Activated T-helper 2 cell treated with anti-CD3 and anti-CD28 coated beads, Interferon-gamma antibody, Interleukin-2, Interleukin-4, amounts not matched to agents 10 μg/mL and 5 μg/mL and 100 μg/mL, durations not matched to agents 14 hours and 24 hours and 36 hours (primary cell): ENCODE results near the gene C16orf86. TPM values are rescaled to one million over a fixed set of nuclear protein-coding genes. Genes with fewer than 3 reads are reported as not detected.

ENCODE experiments used
- DNase-seq: peaks from one replicate; pipeline ENCODE4 v3.0.0; 2021; ENCODE audit warnings: low spot score
- H3K27ac Mint-ChIP-seq: one replicate; pipeline ENCODE4 v1.8.0; 2021; ENCODE audit warnings: mixed read lengths
- H3K27me3 Mint-ChIP-seq: one replicate; pipeline ENCODE4 v1.8.0; 2021; ENCODE audit warnings: low read depth, mixed read lengths
- H3K36me3 Mint-ChIP-seq: one replicate; pipeline ENCODE4 v1.8.0; 2021; ENCODE audit warnings: low read depth, mixed read lengths
- H3K4me1 Mint-ChIP-seq: one replicate; pipeline ENCODE4 v1.8.0; 2021; ENCODE audit warnings: low read depth, mixed read lengths
- H3K4me3 Mint-ChIP-seq: one replicate; pipeline ENCODE4 v1.8.0; 2021; ENCODE audit warnings: low read depth, mild to moderate bottlenecking, moderate library complexity, mixed read lengths
- H3K9me3 Mint-ChIP-seq: one replicate; pipeline ENCODE4 v1.8.0; 2021; ENCODE audit warnings: mixed read lengths
- intact Hi-C: fragments of 100-400 bp; cut with micrococcal nuclease; formaldehyde crosslinking; loops from one replicate; pipeline ENCODE4 v1.15.1; 2023
- total RNA-seq: library from RNA; stranded (reverse); gene quantifications from 2 replicates; pipeline ENCODE4 v1.2.3, GENCODE V29; 2022

Gene C16orf86
- total RNA-seq, 1 donor from 2014 or later: 1.4 TPM

GRCh38 chr16:67664258-67664657, 2.4 kb upstream of the C16orf86 start:
- peaks cover 16% of the 10 kb centered on the region for H3K4me1 Mint-ChIP-seq
- H3K27me3 Mint-ChIP-seq: no peaks in the 10 kb centered on the region
- H3K27ac Mint-ChIP-seq: no peak overlapping the region
- H3K4me3 Mint-ChIP-seq: no peak overlapping the region
- peaks cover 4% of the 10 kb centered on the region for H3K36me3 Mint-ChIP-seq
- DNase-seq: no peak
- intact Hi-C loops: loop anchor here (5.0 kb wide), 1 partner anchor 127 kb away; no protein-coding TSS in a partner anchor
- no peaks in the 10 kb centered on the region for H3K9me3 Mint-ChIP-seq

GRCh38 chr16:67664871-67665270, 1.7 kb upstream of the C16orf86 start:
- Mint-ChIP-seq H3K27me3 (no peaks in the 10 kb centered on the region), H3K27ac (no peak overlapping the region), H3K9me3 (no peaks in the 10 kb centered on the region), H3K4me1 (peaks cover 16% of the 10 kb centered on the region), H3K4me3 (no peak overlapping the region), H3K36me3 (no peaks in the 10 kb centered on the region)
- DNase-seq: no peak
- intact Hi-C loops: loop anchor here (5.0 kb wide), 1 partner anchor 128 kb away; no protein-coding TSS in a partner anchor

GRCh38 chr16:67665598-67665997, 1.0 kb upstream of the C16orf86 start:
- H3K4me3 Mint-ChIP-seq: peak overlapping the region; percentile 68
- H3K9me3 Mint-ChIP-seq: no peaks in the 10 kb centered on the region
- no peak for DNase-seq
- H3K4me1 Mint-ChIP-seq: peaks cover 16% of the 10 kb centered on the region
- H3K27me3 Mint-ChIP-seq: no peaks in the 10 kb centered on the region
- intact Hi-C loops: no loop called here
- no peak overlapping the region for H3K27ac Mint-ChIP-seq
- no peaks in the 10 kb centered on the region for H3K36me3 Mint-ChIP-seq

- Mint-ChIP-seq H3K27ac (no peak overlapping the region), H3K4me1 (peaks cover 15% of the 10 kb centered on the region), H3K9me3 (no peaks in the 10 kb centered on the region), H3K27me3 (no peaks in the 10 kb centered on the region), H3K4me3 (peak overlapping the region; percentile 68), H3K36me3 (no peaks in the 10 kb centered on the region)
- no peak for DNase-seq
- intact Hi-C loops: no loop called here
Measured at GRCh38 chr16:67666032-67666551, 522 bp upstream of the C16orf86 start.

- intact Hi-C loops: no loop called here
- H3K27ac Mint-ChIP-seq: peak overlapping the region; percentile 33
- H3K4me1 Mint-ChIP-seq: peaks cover 11% of the 10 kb centered on the region
- H3K27me3 Mint-ChIP-seq: no peaks in the 10 kb centered on the region
- DNase-seq: no peak
- peak overlapping the region; percentile 86 for H3K4me3 Mint-ChIP-seq
- H3K36me3 Mint-ChIP-seq: no peaks in the 10 kb centered on the region
- no peaks in the 10 kb centered on the region for H3K9me3 Mint-ChIP-seq
Measured at GRCh38 chr16:67667453-67667816, 821 bp downstream of the C16orf86 start.

- peak overlapping the region; percentile 86 for H3K4me3 Mint-ChIP-seq
Measured at GRCh38 chr16:67667817-67668494, 1.3 kb downstream of the C16orf86 start.

GRCh38 chr16:67668495-67669157, 2.0 kb downstream of the C16orf86 start:
- H3K9me3 Mint-ChIP-seq: no peaks in the 10 kb centered on the region
- no peaks in the 10 kb centered on the region for H3K36me3 Mint-ChIP-seq
- intact Hi-C loops: loop anchor here (1.0 kb wide), 1 partner anchor 147 kb away; no protein-coding TSS in a partner anchor
- peaks cover 13% of the 10 kb centered on the region for H3K4me1 Mint-ChIP-seq
- no peak overlapping the region for H3K4me3 Mint-ChIP-seq
- H3K27ac Mint-ChIP-seq: peak overlapping the region; percentile 28
- no peak for DNase-seq
- no peaks in the 10 kb centered on the region for H3K27me3 Mint-ChIP-seq

More at GRCh38 chr16:67667817-67668494, 1.3 kb downstream of the C16orf86 start:
- no peaks in the 10 kb centered on the region for H3K27me3 Mint-ChIP-seq
- peak; percentile 80 for DNase-seq
- no peak overlapping the region for H3K27ac Mint-ChIP-seq
- intact Hi-C loops: loop anchor here (1.0 kb wide), 1 partner anchor 147 kb away; no protein-coding TSS in a partner anchor
- H3K9me3 Mint-ChIP-seq: no peaks in the 10 kb centered on the region
- no peaks in the 10 kb centered on the region for H3K36me3 Mint-ChIP-seq
- peaks cover 13% of the 10 kb centered on the region for H3K4me1 Mint-ChIP-seq

- Mint-ChIP-seq H3K27me3 (no peaks in the 10 kb centered on the region), H3K27ac (no peak overlapping the region)
- DNase-seq: no peak
Measured at GRCh38 chr16:67669499-67670101, 3.0 kb downstream of the C16orf86 start.

GRCh38 chr16:67672306-67672705, 5.7 kb downstream of the C16orf86 start:
- no peaks in the 10 kb centered on the region for H3K27me3 Mint-ChIP-seq
- no peak overlapping the region for H3K27ac Mint-ChIP-seq
- DNase-seq: no peak
- intact Hi-C loops: no loop called here
- H3K4me1 Mint-ChIP-seq: peaks cover 6% of the 10 kb centered on the region
- no peaks in the 10 kb centered on the region for H3K9me3 Mint-ChIP-seq
- no peak overlapping the region for H3K4me3 Mint-ChIP-seq
- peaks cover 4% of the 10 kb centered on the region for H3K36me3 Mint-ChIP-seq

More at GRCh38 chr16:67669499-67670101, 3.0 kb downstream of the C16orf86 start:
- Mint-ChIP-seq H3K36me3 (no peaks in the 10 kb centered on the region), H3K4me3 (peak overlapping the region; percentile 30), H3K9me3 (no peaks in the 10 kb centered on the region), H3K4me1 (peaks cover 13% of the 10 kb centered on the region)
- intact Hi-C loops: no loop called here

- Mint-ChIP-seq H3K9me3 (no peaks in the 10 kb centered on the region), H3K4me3 (no peak overlapping the region), H3K27me3 (no peaks in the 10 kb centered on the region), H3K4me1 (peaks cover 3% of the 10 kb centered on the region), H3K27ac (no peak overlapping the region), H3K36me3 (peaks cover 4% of the 10 kb centered on the region)
- DNase-seq: no peak
- intact Hi-C loops: no loop called here
Measured at GRCh38 chr16:67672739-67673662, 6.4 kb downstream of the C16orf86 start.

- no peak overlapping the region for H3K27ac Mint-ChIP-seq
- intact Hi-C loops: no loop called here
- H3K36me3 Mint-ChIP-seq: peaks cover 4% of the 10 kb centered on the region
Measured at GRCh38 chr16:67673712-67674580, 7.3 kb downstream of the C16orf86 start.

More at GRCh38 chr16:67673712-67674580, 7.3 kb downstream of the C16orf86 start:
- Mint-ChIP-seq H3K9me3 (no peaks in the 10 kb centered on the region), H3K27me3 (no peaks in the 10 kb centered on the region), H3K4me1 (peaks cover 2% of the 10 kb centered on the region), H3K4me3 (no peak overlapping the region)
- DNase-seq: no peak
